Large intestine (tissue), 3 donors: ENCODE results near the gene TRIM71. TPM values are rescaled to one million over a fixed set of nuclear protein-coding genes. Genes with fewer than 3 reads are reported as not detected.

ENCODE experiments used
- DNase-seq, 2 donors: peaks; one replicate each; pipeline versions ENCODE4 v3.0.0 to v3.0.0-alpha.2; 2013
- H3K27ac ChIP-seq: one replicate; pipeline ENCODE4 v1.5.1; 2013; ENCODE audit warnings: low read length
- H3K27me3 ChIP-seq: 2 replicates; pipeline ENCODE4 v1.6.1; 2013; ENCODE audit warnings: low read length; ENCODE audit not compliant: control insufficient read depth, insufficient read depth
- H3K36me3 ChIP-seq: 2 replicates; pipeline ENCODE4 v1.6.1; 2013; ENCODE audit warnings: low read length; ENCODE audit not compliant: control insufficient read depth, insufficient read depth
- H3K4me1 ChIP-seq: one replicate; pipeline ENCODE4 v1.6.1; 2013; ENCODE audit warnings: low read length; ENCODE audit not compliant: control insufficient read depth, insufficient read depth
- H3K4me3 ChIP-seq: one replicate; pipeline ENCODE4 v1.5.1; 2013; ENCODE audit warnings: low read length
- H3K9me3 ChIP-seq: one replicate; pipeline ENCODE4 v1.6.1; 2013; ENCODE audit warnings: mild to moderate bottlenecking, low read depth, low read length, moderate library complexity; ENCODE audit not compliant: control insufficient read depth
- WGBS: methylation state at CpG from one replicate; pipeline ENCODE4 v1.1.5; 2013; ENCODE audit warnings: low lambda C conversion rate; ENCODE audit not compliant: insufficient coverage; 5-methylcytosine and 5-hydroxymethylcytosine counted together
- polyA plus RNA-seq: library from polyadenylated mRNA; unstranded; fragments of 120-200 nt; gene quantifications from one replicate; pipeline ENCODE4 v1.2.1, GENCODE V29; 2013

Gene TRIM71
- polyA plus RNA-seq, 1 donor: 3.6 TPM

GRCh38 chr3:32876920-32877319 is 59.1 kb downstream of the TRIM71 start:
- Histone ChIP-seq H3K27ac (no peak overlapping the region), H3K9me3 (no peaks in the 10 kb centered on the region), H3K36me3 (peaks cover 4% of the 10 kb centered on the region), H3K4me1 (peaks cover 18% of the 10 kb centered on the region), H3K4me3 (no peak overlapping the region), H3K27me3 (no peaks in the 10 kb centered on the region)
- no CpG with 5 or more reads among the region's 5 CpGs for WGBS
- no peak for DNase-seq

GRCh38 chr3:32877598-32877997 is 59.8 kb downstream of the TRIM71 start:
- WGBS: no CpG with 5 or more reads among the region's 2 CpGs
- H3K9me3 ChIP-seq: no peaks in the 10 kb centered on the region
- H3K4me1 ChIP-seq: peaks cover 17% of the 10 kb centered on the region

GRCh38 chr3:32880225-32880624 is 62.4 kb downstream of the TRIM71 start:
- no CpG with 5 or more reads among the region's 1 CpG for WGBS
- Histone ChIP-seq H3K4me3 (no peak overlapping the region), H3K27me3 (no peaks in the 10 kb centered on the region), H3K9me3 (no peaks in the 10 kb centered on the region), H3K27ac (no peak overlapping the region), H3K36me3 (no peaks in the 10 kb centered on the region), H3K4me1 (peaks cover 15% of the 10 kb centered on the region)
- DNase-seq: no peak

More at GRCh38 chr3:32877598-32877997, 59.8 kb downstream of the TRIM71 start:
- Histone ChIP-seq H3K36me3 (peaks cover 4% of the 10 kb centered on the region), H3K4me3 (no peak overlapping the region), H3K27ac (no peak overlapping the region), H3K27me3 (no peaks in the 10 kb centered on the region)
- no peak for DNase-seq

- Histone ChIP-seq H3K27ac (no peak overlapping the region), H3K27me3 (no peaks in the 10 kb centered on the region), H3K36me3 (peaks cover 2% of the 10 kb centered on the region), H3K9me3 (no peaks in the 10 kb centered on the region), H3K4me1 (peaks cover 18% of the 10 kb centered on the region), H3K4me3 (no peak overlapping the region)
- DNase-seq: no peak
- WGBS: no CpG with 5 or more reads among the region's 2 CpGs
Measured at GRCh38 chr3:32881624-32882023, 63.8 kb downstream of the TRIM71 start.

GRCh38 chr3:32882189-32882588 is 64.4 kb downstream of the TRIM71 start:
- Histone ChIP-seq H3K4me1 (peaks cover 18% of the 10 kb centered on the region), H3K27ac (no peak overlapping the region), H3K27me3 (no peaks in the 10 kb centered on the region), H3K9me3 (no peaks in the 10 kb centered on the region), H3K4me3 (no peak overlapping the region), H3K36me3 (peaks cover 2% of the 10 kb centered on the region)
- WGBS: no CpG with 5 or more reads among the region's 1 CpG
- no peak for DNase-seq

- Histone ChIP-seq H3K4me3 (no peak overlapping the region), H3K27me3 (no peaks in the 10 kb centered on the region), H3K36me3 (peaks cover 4% of the 10 kb centered on the region), H3K9me3 (no peaks in the 10 kb centered on the region), H3K4me1 (peaks cover 18% of the 10 kb centered on the region), H3K27ac (no peak overlapping the region)
- DNase-seq: no peak
- WGBS: no CpG with 5 or more reads among the region's 6 CpGs
Measured at GRCh38 chr3:32882603-32883025, 64.8 kb downstream of the TRIM71 start.

- WGBS: no CpG with 5 or more reads among the region's 2 CpGs
- H3K4me1 ChIP-seq: peaks cover 18% of the 10 kb centered on the region
- no peak overlapping the region for H3K4me3 ChIP-seq
- no peaks in the 10 kb centered on the region for H3K9me3 ChIP-seq
- H3K27me3 ChIP-seq: no peaks in the 10 kb centered on the region
- peaks cover 5% of the 10 kb centered on the region for H3K36me3 ChIP-seq
- no peak for DNase-seq
- H3K27ac ChIP-seq: no peak overlapping the region
Measured at GRCh38 chr3:32883817-32884216, 66.0 kb downstream of the TRIM71 start.

GRCh38 chr3:32884591-32884990 is 66.8 kb downstream of the TRIM71 start:
- peaks cover 5% of the 10 kb centered on the region for H3K36me3 ChIP-seq
- H3K27ac ChIP-seq: peak overlapping the region; percentile 26
- H3K9me3 ChIP-seq: no peaks in the 10 kb centered on the region
- peak; percentile 54 to 84 for DNase-seq
- peaks cover 14% of the 10 kb centered on the region for H3K4me1 ChIP-seq
- 43% methylated on average over 1 of the region's 2 CpGs for WGBS
- H3K4me3 ChIP-seq: no peak overlapping the region
- no peaks in the 10 kb centered on the region for H3K27me3 ChIP-seq

- H3K4me1 ChIP-seq: peaks cover 14% of the 10 kb centered on the region
Measured at GRCh38 chr3:32885283-32885901, 67.6 kb downstream of the TRIM71 start.

GRCh38 chr3:32886296-32886695 is 68.5 kb downstream of the TRIM71 start:
- DNase-seq: no peak
- Histone ChIP-seq H3K36me3 (peaks cover 17% of the 10 kb centered on the region), H3K27ac (no peak overlapping the region), H3K9me3 (peaks cover 4% of the 10 kb centered on the region), H3K4me3 (no peak overlapping the region), H3K4me1 (peaks cover 14% of the 10 kb centered on the region), H3K27me3 (no peaks in the 10 kb centered on the region)
- WGBS: 100% methylated on average over 1 of the region's 4 CpGs

More at GRCh38 chr3:32885283-32885901, 67.6 kb downstream of the TRIM71 start:
- H3K27me3 ChIP-seq: no peaks in the 10 kb centered on the region
- H3K36me3 ChIP-seq: peaks cover 8% of the 10 kb centered on the region
- DNase-seq: no peak
- no peaks in the 10 kb centered on the region for H3K9me3 ChIP-seq
- H3K4me3 ChIP-seq: no peak overlapping the region
- no CpG with 5 or more reads among the region's 11 CpGs for WGBS
- H3K27ac ChIP-seq: no peak overlapping the region

- Histone ChIP-seq H3K36me3 (peaks cover 21% of the 10 kb centered on the region), H3K27ac (no peak overlapping the region), H3K27me3 (no peaks in the 10 kb centered on the region), H3K4me3 (no peak overlapping the region), H3K4me1 (peaks cover 14% of the 10 kb centered on the region), H3K9me3 (peaks cover 4% of the 10 kb centered on the region)
- DNase-seq: no peak
- no CpG with 5 or more reads among the region's 3 CpGs for WGBS
Measured at GRCh38 chr3:32886911-32887310, 69.1 kb downstream of the TRIM71 start.
